Neural crest cell (in vitro differentiated cells): ENCODE results near the gene PLIN4. TPM values are rescaled to one million over a fixed set of nuclear protein-coding genes. Genes with fewer than 3 reads are reported as not detected.

Experiments used
- DNase-seq: peaks from one replicate; pipeline ENCODE4 v3.0.0; 2021; ENCODE audit warnings: low read depth, mixed read lengths, low spot score
- H3K27ac Mint-ChIP-seq: one replicate; pipeline ENCODE4 v1.8.0; 2021; ENCODE audit warnings: mild to moderate bottlenecking, mixed read lengths; ENCODE audit not compliant: unreplicated experiment
- H3K27me3 Mint-ChIP-seq: 2 replicates; pipeline ENCODE4 v1.8.0; 2021; ENCODE audit warnings: low read depth, mild to moderate bottlenecking, mixed read lengths
- H3K36me3 Mint-ChIP-seq: 2 replicates; pipeline ENCODE4 v1.8.0; 2021; ENCODE audit warnings: low read depth, mild to moderate bottlenecking, mixed read lengths
- H3K4me1 Mint-ChIP-seq: 2 replicates; pipeline ENCODE4 v1.8.0; 2021; ENCODE audit warnings: mixed read lengths
- H3K4me3 Mint-ChIP-seq: one replicate; pipeline ENCODE4 v1.8.0; 2021; ENCODE audit warnings: mild to moderate bottlenecking, mixed read lengths
- H3K9me3 Mint-ChIP-seq: 2 replicates; pipeline ENCODE4 v1.8.0; 2021; ENCODE audit warnings: mixed read lengths
- total RNA-seq: library from RNA; stranded (reverse); gene quantifications from 2 replicates; pipeline ENCODE4 v1.2.1, GENCODE V29; 2021
- TF ChIP-seq, protein P1 (sequence below): fragments of 200-600 bp; sonication (generic); conservative IDR thresholded peaks from 2 replicates; pipeline ENCODE4 v1.5.0; 2021; ENCODE audit warnings: antibody characterized with exemption, mild to moderate bottlenecking

PLIN4 gene
- total RNA-seq, 1 donor from 2014 or later, result 0.47 TPM

DNA sequence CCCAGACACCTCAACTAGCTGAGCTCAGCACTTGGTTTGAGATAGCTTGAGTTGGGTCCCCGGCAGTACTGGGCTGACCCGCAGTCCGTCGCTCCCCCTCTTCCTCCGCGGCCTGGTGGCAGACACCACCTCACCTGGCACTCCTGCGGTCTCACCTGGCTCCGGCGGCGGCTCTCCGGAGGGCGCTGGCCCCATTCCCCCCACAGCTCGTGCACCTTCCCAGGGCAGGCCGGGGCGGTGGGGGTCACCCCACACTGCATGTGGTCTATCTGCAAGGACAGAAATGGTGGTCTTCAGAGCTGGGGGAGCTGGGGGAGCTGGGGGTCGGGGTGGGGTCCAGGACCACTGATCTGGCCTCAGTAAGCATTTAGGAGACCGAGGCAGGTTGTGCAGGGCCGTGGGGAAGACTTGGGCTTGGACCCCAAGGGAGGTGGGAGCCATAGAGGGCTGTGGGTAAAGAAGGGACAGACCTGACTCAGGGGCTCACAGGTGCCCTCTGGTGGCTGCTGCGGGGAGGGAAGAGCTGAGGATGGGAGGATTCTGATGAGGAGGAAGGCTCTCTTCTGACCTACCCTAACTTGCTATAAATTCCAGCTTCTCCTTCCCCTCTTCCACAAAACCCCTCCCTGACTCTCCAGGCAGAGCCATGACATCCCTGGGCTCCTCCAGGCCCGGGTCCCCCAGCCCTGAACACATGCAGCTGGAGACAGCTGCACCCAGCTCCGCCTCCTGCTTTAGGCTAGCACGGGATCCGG lies 6.7 kb upstream of the PLIN4 start:
- Mint-ChIP-seq H3K27me3 (no peaks in the 10 kb centered on the region), H3K27ac (no peak overlapping the region), H3K4me1 (no peaks in the 10 kb centered on the region), H3K9me3 (no peaks in the 10 kb centered on the region), H3K36me3 (no peaks in the 10 kb centered on the region), H3K4me3 (no peak overlapping the region)
- peak; percentile 83 for DNase-seq
- TF ChIP-seq, protein P1, sequence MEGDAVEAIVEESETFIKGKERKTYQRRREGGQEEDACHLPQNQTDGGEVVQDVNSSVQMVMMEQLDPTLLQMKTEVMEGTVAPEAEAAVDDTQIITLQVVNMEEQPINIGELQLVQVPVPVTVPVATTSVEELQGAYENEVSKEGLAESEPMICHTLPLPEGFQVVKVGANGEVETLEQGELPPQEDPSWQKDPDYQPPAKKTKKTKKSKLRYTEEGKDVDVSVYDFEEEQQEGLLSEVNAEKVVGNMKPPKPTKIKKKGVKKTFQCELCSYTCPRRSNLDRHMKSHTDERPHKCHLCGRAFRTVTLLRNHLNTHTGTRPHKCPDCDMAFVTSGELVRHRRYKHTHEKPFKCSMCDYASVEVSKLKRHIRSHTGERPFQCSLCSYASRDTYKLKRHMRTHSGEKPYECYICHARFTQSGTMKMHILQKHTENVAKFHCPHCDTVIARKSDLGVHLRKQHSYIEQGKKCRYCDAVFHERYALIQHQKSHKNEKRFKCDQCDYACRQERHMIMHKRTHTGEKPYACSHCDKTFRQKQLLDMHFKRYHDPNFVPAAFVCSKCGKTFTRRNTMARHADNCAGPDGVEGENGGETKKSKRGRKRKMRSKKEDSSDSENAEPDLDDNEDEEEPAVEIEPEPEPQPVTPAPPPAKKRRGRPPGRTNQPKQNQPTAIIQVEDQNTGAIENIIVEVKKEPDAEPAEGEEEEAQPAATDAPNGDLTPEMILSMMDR, result peak; percentile 74

DNA sequence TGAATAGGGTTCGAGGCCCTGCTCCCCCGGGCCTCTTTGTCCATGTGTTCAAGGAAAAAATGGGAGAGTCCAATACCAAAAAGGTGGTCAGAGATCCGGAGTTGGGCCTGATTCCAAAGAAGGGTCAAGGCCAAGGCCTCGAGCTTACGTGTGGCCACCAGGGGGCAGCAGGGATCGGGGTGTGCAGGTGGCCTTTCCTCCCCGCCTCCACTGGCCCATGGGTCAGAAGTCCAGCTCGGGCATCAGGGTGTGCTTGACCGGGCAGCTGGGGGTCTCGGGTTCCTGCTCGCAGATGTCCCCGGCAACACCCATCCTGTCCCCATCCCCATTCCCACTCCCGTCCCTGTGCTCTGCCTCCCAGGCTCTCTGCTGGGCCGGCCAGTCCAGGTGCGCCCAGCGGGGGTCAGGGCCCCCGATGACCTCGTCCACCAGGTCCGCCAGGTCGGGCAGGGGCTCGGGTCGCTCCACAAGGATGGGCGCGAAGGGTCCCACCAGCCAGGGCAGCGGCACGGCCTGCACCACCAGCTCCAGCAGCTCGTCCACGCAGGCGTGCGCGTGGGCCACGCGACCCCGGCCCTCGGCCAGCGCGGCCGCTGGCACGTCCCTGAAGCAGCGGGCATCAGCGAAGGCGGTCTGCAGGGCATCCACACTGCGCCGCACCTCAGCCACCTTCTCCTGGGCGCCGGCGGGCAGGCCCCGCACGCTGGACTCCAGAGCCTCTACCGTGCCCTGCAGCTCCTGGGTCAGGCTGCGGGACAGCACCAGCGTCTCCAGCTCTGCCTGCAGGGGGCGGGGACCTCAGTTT lies 5.2 kb upstream of the PLIN4 start:
- H3K27ac Mint-ChIP-seq, result no peak overlapping the region
- H3K4me3 Mint-ChIP-seq, result no peak overlapping the region
- peak; percentile 58 for DNase-seq
- H3K36me3 Mint-ChIP-seq, result no peaks in the 10 kb centered on the region
- TF ChIP-seq, protein P1, result peak; percentile 69
- H3K4me1 Mint-ChIP-seq, result no peaks in the 10 kb centered on the region
- H3K9me3 Mint-ChIP-seq, result no peaks in the 10 kb centered on the region
- H3K27me3 Mint-ChIP-seq, result no peaks in the 10 kb centered on the region

DNA sequence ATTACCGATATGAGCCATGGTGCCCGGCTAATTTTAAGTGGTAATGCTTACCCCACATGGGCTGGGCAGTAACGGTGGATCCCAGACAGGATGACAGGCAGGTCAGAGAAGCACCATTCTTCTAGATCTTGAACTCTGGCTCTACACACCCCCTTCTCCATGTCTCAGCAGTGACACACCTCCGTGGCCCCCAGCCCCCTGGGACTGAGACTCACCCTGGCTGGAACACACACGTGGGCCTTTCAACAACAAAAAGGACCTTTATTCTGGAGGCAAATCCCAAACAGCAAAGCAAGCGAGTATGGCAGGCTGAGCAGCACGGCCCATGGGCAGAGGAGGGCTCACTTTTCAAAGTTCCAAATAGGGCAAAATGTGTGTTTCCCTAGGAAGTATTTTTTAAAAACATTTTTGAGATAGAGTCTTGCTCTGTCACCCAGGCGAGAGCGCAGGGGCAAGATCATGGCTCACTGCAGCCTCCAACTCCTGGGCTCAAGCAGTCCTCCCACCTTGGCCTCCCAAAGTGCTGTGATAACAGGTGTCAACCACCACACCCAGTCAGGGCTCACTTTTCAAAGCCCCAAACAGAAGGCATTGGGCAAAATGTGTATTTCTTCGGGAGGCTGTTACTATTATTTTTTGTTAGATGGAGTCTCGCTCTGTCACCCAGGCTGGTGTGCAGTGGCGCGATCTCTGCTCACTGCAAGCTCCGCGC lies 4.2 kb upstream of the PLIN4 start:
- DNase-seq, result no peak
- no peak overlapping the region for H3K4me3 Mint-ChIP-seq
- TF ChIP-seq, protein P1, result no peak
- H3K27ac Mint-ChIP-seq, result no peak overlapping the region
- no peaks in the 10 kb centered on the region for H3K4me1 Mint-ChIP-seq
- H3K27me3 Mint-ChIP-seq, result no peaks in the 10 kb centered on the region
- no peaks in the 10 kb centered on the region for H3K36me3 Mint-ChIP-seq
- no peaks in the 10 kb centered on the region for H3K9me3 Mint-ChIP-seq

GRCh38 chr19:4521888-4522242 lies 3.6 kb upstream of the PLIN4 start:
- Mint-ChIP-seq H3K36me3 (no peaks in the 10 kb centered on the region), H3K4me3 (no peak overlapping the region), H3K27me3 (no peaks in the 10 kb centered on the region), H3K9me3 (no peaks in the 10 kb centered on the region), H3K27ac (no peak overlapping the region), H3K4me1 (no peaks in the 10 kb centered on the region)
- TF ChIP-seq, protein P1, result no peak
- DNase-seq, result no peak

DNA sequence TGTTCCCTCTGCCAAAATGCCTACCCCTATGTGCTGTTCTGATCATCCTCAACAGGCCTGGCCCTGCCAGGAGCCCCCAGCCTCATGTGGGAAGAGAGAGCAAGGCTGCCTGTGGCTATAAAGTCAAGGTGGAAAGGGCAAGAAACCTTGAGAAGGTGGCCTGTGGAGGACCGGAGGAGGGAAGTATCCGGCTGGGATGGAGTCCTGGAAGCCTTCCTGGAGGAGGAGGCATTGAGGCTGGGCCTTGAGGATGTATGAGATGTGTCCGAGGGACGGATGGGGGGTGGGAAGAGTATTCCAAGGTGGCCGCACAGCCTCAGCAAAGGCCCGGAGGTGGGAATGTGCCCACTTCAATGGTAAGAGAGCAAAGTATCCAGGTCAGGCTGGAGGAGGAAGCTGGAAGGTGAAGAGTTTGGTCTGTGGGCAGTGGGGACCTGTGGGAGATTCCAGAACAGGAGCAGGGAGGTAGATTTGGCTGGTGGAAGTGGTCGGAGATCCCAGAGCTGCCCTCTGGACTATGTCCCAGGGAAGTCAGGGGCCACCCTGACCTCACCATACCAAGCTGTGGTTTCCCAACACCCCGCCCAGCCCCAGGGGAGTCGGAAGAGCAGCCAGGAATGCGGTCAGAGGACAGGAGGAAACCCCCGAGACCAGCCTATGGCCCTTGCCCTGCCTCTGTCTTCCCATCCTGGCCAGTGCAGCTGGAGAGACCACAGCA lies 3.0 kb upstream of the PLIN4 start:
- no peaks in the 10 kb centered on the region for H3K27me3 Mint-ChIP-seq
- TF ChIP-seq, protein P1, result no peak
- no peaks in the 10 kb centered on the region for H3K36me3 Mint-ChIP-seq
- no peaks in the 10 kb centered on the region for H3K9me3 Mint-ChIP-seq
- no peak overlapping the region for H3K4me3 Mint-ChIP-seq
- DNase-seq, result no peak
- H3K4me1 Mint-ChIP-seq, result no peaks in the 10 kb centered on the region
- H3K27ac Mint-ChIP-seq, result no peak overlapping the region
